ENCODE results near the gene GNA12.

GNA12 gene

GRCh38 chr7:2800931-2801688, 43.0 kb downstream of the GNA12 start:
- DNase-seq, result no peak

GRCh38 chr7:2800220-2800930, 43.7 kb downstream of the GNA12 start:
- no peak for DNase-seq

- no peak for DNase-seq
These were observed 44.9 kb downstream of the GNA12 start for GRCh38 chr7:2799253-2799652.

- DNase-seq, result no peak
These were observed 45.4 kb downstream of the GNA12 start for GRCh38 chr7:2798669-2799068.

- no peak for DNase-seq
These were observed 47.5 kb downstream of the GNA12 start for GRCh38 chr7:2796358-2797352.

GRCh38 chr7:2795906-2796305, 48.2 kb downstream of the GNA12 start:
- DNase-seq, result no peak

GRCh38 chr7:2794836-2795636, 49.1 kb downstream of the GNA12 start:
- DNase-seq, result no peak

GRCh38 chr7:2792856-2793487, 51.1 kb downstream of the GNA12 start:
- DNase-seq, result no peak

GRCh38 chr7:2792235-2792634, 51.9 kb downstream of the GNA12 start:
- DNase-seq, result no peak

GRCh38 chr7:2791390-2791789, 52.7 kb downstream of the GNA12 start:
- DNase-seq, result no peak

GRCh38 chr7:2787251-2787951, 56.7 kb downstream of the GNA12 start:
- no peak for DNase-seq

GRCh38 chr7:2786607-2787116, 57.4 kb downstream of the GNA12 start:
- DNase-seq, result no peak

- DNase-seq, result no peak
These were observed 59.0 kb downstream of the GNA12 start for GRCh38 chr7:2785071-2785500.

- DNase-seq, result no peak
These were observed 61.5 kb downstream of the GNA12 start for GRCh38 chr7:2782565-2782964.

GRCh38 chr7:2782121-2782520, 62.0 kb downstream of the GNA12 start:
- DNase-seq, result no peak

GRCh38 chr7:2781636-2782035, 62.5 kb downstream of the GNA12 start:
- DNase-seq, result no peak

- no peak for DNase-seq
These were observed 65.1 kb downstream of the GNA12 start for GRCh38 chr7:2779051-2779450.

GRCh38 chr7:2777898-2778535, 66.1 kb downstream of the GNA12 start:
- DNase-seq, result no peak

- DNase-seq, result no peak
These were observed 67.7 kb downstream of the GNA12 start for GRCh38 chr7:2776401-2776800.

- DNase-seq, result no peak
These were observed 68.3 kb downstream of the GNA12 start for GRCh38 chr7:2775785-2776184.

Measured in CD4-positive, alpha-beta T cell treated with Interleukin-4 for 4 hours (primary cell).